NCI-H146 treated with DMSO at 0.1 percent for 48 hours (cell line): ENCODE measurements around the gene KLF3.
A peak's percentile ranks its signal among the peaks of the same experiment; 100 is the strongest.

Source experiments
- DNase-seq: peaks from one replicate; lab custom pipeline; 2025; ENCODE audit not compliant: unreplicated experiment; lab: John Stamatoyannopoulos, UW

Gene KLF3

DNA sequence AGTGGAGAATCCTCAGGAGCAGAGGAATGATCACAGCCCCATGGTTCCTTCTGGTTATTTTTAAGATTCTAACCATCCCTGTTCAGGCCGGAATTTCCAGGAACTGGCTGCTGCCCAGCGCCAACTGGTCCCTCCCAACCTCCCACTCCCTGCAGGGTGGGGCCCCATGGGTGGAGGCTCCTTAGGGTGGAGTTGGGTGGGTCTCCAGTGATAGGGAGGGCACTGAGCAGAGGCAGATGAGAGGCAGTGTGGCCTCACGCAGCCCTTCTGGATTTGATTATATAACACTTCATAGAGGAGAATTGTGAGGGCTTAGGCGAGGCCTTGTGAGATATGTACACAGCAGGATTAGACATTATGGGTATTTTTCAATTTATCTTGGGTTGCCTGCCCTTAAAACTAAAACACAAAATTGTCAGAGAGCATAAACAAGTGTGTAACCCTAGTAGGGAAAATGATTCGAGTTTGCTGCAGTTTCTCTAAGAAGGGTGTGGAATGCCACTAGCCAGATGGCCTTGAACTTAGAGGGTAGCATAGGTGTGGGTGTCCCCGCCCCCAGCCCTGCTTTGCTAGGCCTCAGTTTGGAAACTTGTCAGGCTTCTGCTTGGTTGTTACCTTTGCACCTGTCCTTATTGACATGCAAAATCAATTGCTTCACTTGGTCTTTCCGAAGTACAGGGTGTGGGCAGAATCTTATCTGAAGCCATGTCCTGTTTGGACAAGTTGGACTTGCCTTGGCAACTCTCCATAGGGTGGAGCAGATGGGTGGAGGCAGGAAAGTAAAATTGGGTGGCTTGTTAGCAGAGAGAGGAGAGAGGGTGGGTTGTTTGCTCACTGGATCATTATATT, 9.4 kb downstream of the KLF3 start:
- no peak for DNase-seq

DNA sequence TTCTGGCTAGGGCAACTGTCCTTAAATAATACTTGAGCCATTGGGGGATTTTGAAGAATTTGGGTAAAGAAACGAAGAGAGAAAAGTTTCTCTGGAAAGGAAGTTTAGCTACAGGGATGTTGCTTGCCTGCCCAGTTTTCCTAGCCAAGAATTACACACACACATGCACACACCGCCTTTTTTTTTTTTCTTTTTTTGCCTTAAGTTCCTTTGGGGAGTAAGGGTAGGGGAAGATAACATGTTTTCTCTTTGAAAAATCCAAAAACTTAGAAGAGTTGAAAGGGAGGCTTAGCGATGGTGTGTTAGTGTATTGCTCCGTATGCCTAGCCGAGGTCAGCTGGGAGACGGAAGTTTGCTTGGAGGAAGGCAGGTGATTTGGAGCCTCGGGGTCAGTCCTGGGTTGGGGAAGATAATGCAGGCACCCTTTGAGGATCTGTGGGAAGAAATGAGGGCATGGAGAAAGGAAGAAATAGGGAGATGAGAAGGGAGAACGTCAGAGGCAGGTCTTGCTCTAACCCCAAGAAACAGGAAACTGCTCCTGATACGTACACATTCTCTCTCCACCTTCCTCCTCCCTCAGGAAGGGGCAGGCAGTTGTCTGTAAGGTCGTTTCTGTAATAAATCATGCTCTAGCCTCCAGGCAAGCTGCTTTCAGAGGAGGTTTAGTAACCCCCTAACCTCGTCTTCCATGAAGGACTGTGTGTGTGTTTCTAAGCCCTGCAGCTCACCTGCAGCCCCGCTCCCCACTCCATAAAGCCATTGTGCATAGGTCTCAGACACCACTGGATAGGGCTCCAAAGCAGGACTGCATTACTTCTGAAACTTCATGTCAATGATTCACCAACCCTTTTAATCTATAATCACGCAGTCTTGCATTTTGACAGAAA, 10.5 kb downstream of the KLF3 start:
- DNase-seq: no peak

DNA sequence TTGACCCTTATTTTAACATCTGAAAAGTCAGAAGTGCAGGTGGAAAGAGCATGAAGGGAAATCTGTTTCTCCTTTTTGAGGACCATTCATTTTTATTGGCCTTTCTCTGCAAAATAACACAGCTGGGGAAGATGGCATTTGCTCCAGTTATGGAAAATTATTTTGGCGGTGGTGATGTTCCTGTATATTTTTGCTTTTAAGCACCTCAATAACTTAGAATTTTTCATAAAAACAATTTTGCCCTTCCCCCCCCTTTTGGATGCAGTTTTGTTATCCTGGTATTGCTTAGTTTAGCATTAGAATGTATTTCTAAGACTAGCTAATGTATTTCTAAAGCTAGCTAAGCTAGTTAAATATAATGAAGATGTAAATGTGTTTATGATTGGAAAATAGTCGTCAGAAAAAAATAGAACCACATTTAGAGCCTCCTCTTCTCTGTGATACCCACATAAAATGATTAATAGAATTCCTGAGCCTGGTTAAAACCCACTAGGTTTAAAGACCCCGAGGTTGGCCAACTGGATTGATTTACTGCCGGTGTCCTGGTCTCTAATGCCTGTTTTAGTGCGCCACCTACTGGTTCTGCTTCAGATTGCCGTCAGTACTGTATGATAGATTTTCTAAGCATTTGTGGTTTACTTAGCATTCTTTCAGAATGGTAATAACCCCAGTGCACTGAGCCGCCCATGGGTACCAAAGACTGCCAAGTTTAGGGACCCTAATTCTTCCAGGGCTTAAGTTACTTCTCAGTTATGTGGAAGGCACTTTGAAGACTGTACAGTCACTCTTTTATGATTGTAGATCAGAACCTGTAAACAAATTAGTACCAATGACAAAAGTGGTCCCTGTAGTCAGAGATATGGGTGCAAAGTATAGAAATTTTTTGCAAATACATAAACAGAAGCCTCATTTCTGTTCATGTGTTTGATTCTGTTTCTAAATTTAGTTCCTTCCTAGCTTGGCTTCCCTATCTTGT, 11.4 kb downstream of the KLF3 start:
- DNase-seq: peak; percentile 72

DNA sequence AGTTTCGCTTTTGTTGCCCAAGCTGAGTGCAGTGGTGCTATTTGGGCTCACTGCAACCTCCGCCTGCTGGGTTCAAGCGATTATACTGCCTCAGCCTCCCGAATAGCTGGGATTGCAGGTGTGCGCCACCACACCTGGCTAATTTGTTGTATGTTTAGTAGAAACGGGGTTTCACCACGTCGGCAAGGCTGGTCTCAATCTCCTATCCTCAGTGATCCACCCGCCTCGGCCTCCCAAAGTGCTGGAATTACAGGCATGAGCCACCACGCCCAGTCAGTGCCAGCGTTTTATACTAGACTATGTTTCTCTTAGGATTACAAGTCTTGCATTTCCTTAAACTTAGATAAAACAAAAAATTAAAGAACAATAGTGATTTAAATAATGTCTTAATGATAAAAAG, 13.0 kb downstream of the KLF3 start:
- DNase-seq: no peak

DNA sequence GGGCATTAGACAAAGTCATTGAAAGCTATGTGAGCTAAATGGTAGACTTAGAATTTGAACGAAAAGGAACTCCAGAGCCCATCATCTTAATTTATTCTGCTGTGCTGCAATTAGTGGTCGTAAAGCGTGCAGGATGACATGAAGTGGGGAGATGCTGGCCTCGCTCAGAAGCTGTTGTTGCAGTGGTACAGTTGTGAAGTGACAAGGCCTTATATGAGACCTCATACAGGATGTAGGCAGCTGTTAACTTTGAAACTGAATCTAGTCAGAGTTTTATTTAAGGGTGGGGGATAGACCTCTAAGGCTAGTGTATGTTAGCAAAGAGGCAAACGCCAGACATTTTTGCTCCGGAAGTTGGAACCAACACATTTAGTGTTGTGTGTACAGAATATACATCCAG, 13.4 kb downstream of the KLF3 start:
- no peak for DNase-seq

DNA sequence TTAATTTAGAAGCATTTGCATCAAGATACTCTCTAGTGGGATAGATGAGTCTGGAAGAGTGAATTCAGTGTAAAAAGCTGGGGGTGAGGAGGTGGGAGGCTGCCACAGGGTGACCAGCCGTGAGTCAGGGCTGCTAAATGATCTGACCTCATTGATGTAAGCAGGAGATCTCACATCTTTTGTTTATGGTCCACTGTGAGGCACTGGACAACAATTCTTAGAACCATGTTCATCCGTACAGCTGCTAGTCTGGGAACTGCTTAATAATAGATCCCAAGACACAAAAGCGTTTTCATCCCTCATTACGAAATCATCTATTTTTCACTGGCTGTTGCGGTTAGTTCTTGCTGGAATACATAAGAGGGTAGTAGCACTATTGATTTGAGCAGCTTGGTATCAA, 14.1 kb downstream of the KLF3 start:
- DNase-seq: no peak

DNA sequence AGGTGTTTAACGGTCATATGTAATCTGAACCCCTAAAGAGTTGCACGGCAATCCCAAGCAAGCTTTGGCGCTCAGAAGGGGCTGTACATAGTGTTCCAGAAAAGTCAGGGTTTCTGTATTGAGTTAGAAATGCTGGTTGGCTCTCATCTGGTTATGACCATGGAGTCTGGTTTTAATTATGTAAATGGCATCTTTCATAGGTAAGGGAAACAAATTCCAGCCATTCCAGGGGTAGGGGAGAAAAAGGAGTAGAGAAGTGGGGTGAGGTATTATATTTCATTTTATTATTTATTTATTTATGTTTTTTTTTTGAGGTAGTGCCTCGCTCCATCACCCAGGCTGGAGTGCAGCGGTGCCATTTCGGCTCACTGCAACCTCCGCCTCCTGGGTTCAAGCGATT, 15.9 kb downstream of the KLF3 start:
- no peak for DNase-seq

DNA sequence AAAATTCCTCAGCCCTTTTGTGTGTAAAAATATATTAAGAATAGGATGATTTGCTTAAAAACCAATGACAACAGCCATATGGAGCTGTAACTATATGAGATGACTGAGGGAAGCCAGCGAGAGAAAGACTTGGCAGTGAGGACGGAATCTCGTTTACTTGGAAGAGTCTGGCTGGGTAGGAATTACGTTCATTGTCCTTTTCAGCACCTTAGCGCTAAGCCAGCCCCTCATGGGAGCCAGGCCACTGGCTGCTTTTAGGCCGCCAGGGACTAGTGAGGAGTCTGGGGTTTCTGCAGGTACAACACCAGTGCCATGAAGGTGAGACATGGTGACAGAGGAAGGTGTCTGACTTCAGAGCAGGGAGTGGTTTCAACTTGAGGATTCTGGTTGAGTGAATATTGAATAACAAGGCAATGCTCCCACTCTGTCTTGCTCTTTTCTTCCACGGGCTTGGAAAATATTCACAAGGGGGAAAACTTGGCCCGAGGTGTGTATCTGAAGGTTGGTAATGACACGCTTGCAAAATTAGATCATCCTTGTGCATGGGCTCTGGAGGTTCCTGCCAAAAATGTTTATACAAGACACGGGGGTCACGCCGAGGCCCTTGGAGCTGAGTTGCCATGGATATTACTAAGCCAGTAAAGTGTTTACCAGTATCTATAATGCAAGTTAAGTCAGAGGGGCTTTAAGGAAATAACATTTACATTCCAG, 17.4 kb downstream of the KLF3 start:
- DNase-seq: no peak

DNA sequence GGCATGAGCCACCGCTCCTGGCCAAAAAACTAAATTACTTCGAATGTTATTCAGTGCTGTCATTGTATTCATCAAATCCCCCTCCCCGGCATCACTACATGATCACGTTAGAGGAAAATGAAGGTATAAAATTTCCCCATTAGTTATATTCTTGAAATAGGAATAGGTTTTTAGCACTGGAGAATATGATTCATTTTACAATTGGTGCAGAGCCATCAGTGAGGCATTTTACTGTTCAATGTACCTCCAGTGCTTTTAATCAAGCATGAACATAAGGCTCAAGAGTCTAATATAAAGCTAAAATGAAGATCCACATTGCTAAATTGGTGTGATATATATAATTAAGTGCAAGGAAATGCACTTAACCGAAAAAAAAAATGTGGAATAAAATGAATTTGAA, 18.3 kb downstream of the KLF3 start:
- DNase-seq: no peak

DNA sequence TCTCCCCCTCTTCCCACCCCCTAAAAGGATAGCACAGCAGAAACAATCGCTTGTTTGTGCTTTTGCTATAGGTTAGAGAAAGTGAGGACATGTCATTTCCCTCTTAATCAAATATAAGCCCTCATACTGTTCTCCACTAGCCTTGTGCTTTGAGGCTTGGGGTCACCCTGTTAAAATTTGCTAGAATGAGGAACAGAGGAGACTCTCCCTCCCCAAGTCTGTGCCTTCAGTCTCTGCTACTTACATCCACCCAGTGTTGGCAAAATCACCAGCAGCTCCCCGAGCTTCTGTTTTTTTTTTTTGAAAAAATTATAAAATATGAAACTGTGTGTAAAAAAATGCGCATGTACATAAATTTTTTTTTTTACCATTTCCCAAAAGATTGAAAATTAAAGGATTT, 19.3 kb downstream of the KLF3 start:
- DNase-seq: no peak

DNA sequence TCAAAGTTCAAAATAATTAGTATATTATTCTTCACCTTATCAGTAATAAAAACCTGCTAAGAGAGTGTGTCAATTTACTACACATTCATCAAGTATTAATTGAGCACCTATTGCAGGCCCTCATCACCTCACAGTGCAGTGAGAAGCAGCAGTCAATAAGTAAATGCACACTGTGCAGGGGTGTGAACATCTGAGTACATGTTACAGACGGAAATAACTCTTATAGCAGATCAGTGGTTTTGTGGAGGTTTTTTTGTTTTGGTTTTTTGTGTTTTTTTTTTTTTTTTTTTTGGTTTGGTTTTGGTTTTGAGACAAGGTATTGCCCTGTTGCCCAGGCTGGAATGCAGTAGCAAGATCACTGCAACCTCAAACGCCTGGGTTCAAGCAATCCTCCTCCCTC, 20.3 kb downstream of the KLF3 start:
- no peak for DNase-seq

DNA sequence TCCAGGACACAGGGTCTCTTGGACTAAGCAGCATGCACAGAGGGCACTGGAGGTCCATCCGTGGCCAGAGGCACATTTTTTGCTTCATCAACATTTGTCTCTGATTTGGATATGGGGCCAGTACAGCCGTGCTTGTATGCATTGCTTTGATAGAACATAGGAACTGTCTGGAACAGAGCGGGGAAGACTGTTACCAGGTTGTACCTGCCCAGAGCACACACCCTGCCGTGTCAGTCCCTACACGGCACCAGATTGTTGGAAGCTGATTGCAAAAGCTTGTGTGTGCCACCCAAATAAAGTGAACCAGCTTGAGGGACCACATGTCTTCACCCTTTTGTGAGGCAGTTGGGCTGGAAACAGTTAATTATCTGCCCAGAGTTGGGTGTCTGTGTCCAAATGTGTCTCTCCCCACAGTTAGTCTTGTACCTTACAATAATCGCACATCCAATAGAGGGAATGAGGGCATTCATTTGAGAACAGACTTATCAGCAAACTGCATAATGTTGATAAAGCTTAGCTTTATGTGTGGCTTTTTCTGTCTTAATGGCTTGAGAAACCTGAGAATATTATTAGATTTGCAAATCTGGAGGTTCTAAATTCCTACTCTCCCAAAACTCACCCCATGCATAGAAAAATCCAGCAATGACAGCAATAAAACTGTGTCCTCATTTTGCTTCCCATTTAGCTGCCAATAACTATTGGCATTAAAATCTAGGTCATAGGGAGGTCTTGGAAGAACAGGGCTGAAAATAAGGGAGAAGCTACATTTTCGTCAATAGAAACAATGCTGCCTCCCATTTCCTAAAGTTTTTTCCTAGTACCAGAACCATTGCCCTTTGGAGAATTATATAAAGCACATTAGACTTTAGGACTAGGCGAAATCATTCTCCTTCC, 21.2 kb downstream of the KLF3 start:
- DNase-seq: no peak

DNA sequence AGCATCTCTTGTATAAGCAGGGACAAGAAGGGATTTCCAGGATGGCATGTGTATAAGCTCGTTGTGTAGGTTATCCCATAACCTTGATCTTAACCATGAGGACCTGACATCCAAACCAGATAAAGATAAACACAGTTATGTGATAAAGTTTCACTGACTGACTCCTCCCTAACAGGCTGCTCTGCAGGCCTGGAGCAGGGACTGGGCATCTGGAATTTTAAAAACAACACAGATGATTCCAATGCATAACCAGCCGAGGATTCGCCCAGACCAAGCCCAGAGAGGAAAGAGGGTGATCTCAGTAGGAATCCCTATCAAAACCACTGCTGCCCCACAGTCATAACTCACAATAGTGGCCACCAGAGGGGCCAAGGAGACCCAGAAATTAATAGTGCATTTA, 22.7 kb downstream of the KLF3 start:
- DNase-seq: no peak

DNA sequence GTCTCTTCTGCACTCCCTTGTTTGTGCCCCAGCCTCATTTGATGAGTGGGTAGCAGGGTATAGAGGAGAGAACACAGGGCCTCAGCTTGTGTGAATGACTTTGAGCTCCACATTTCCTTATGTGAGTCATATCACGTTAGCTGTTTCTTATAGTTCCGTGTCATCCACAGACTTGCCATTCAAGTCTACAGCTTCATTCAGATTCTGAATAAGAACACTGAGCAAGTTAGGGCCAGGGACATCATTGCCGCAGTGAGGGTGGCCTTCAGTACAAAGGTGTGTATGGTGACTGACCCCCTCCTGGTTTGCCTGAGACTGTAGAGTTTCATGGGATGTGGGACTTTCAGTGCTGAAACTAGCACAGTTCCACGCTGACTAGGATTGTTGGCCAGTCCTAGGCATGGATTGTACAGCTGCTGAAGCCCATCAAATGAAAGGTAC, 23.6 kb downstream of the KLF3 start:
- DNase-seq: no peak

DNA sequence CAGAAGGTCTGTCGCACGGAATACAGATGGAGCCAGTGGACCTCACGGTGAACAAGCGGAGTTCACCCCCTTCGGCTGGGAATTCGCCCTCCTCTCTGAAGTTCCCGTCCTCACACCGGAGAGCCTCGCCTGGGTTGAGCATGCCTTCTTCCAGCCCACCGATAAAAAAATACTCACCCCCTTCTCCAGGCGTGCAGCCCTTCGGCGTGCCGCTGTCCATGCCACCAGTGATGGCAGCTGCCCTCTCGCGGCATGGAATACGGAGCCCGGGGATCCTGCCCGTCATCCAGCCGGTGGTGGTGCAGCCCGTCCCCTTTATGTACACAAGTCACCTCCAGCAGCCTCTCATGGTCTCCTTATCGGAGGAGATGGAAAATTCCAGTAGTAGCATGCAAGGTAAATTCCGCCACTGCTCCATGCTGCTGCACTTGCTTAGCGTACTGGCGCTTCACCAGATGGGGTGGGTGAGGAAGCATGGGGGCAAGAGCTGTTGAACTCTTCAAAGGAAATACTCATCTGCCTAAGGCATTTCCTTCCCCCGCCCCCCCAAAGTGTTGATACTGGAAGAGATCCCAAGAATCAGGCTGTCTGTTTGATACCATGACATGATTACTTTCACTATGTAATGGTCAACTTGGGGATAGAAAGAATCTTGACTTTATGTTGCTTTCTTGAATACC, 24.8 kb downstream of the KLF3 start:
- DNase-seq: no peak

DNA sequence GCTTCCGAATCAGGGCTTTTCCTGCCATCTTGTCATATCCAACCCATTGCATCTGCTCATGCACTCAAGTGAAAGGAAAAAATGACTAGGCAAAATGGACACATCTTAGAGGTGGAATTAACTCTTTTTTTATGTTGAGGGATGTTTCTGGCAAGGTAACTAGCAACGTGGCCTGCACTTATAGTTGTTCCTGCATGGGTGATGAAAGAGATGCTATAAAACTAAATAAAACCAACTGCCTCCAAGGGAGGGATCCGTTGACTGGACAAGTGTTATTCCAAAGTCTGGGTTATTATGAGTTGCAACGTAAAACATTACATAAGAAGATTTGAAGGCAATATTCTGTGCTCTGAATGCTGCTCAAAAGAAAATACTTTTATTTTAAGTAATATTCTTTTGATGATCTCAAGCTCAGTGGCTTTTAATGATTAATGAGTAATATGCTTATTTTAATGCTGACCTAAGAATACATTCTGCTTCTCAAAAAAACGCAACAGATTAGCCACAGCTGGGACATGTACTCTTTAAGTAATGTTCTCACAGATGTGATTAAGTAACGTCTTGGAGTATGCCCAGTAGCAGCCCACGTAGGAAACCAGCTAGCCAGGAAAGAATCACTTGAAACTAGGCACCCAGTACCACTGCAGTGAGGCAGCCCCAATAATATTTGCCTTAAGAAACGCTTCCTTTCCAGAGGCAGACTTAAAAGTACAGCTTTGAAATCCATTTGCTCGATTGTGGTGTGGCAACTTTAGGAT, 27.4 kb downstream of the KLF3 start:
- DNase-seq: no peak

DNA sequence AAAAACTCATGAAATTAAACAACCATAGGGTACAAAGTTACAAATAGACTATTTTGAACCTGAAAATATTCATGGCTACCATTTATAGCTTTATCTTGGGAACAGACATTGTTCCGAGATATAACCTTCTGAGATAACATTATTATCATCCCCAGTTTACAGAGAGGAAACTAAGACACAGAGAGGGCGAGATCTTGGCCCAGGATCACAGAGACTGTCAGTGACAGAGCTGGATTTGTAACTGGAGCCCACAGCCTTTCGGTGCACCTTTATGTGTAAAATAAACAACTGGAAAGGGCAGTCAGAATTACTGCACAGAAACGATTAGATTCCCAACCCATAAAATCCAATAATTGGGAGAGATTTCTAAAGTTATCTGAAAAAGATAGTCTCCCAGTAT, 28.4 kb downstream of the KLF3 start:
- no peak for DNase-seq

DNA sequence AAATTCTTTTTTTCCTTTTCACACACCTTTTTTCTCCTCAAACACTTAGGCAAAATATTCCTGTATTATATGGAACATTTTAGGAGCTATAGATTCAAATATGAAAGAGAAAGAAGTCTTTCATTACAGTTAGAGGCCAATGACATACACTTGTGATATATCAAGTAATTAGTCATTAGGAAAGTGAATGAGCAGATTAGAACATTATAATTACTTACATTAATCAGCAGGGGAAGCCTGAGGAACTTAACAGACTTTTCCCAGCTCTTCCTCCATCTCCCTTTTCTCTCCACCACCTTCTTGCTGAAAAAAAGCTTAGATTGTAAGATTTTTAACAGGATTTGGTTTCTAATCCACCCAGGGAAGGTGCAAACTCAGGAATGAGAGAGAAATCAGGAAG, 29.6 kb downstream of the KLF3 start:
- no peak for DNase-seq
